Coronary artery (tissue), 2 donors: Measurements from ENCODE around the gene FANCM.

ENCODE experiments used
- DNase-seq: peaks from one replicate; pipeline ENCODE4 v3.0.0-alpha.2; 2017; ENCODE audit warnings: low spot score
- H3K27ac ChIP-seq, 2 donors: fragments of 200-600 bp; sonication (generic); one replicate each; pipeline ENCODE4 v1.5.1; 2016 to 2019
- H3K4me3 ChIP-seq: fragments of 200-600 bp; sonication (generic); 2 replicates; pipeline ENCODE4 v1.5.1; 2016; ENCODE audit warnings: mild to moderate bottlenecking, moderate library complexity
- TF ChIP-seq, protein P1 (sequence below): fragments of 200-600 bp; sonication (generic); IDR thresholded peaks from one replicate; pipeline ENCODE4 v1.5.1; 2019; ENCODE audit warnings: antibody characterized with exemption

Gene FANCM

GRCh38 chr14:45169906-45170305, 34.2 kb downstream of the FANCM start:
- Histone ChIP-seq H3K27ac (no peak overlapping the region), H3K4me3 (no peak overlapping the region)
- DNase-seq = no peak
- TF ChIP-seq, protein P1, sequence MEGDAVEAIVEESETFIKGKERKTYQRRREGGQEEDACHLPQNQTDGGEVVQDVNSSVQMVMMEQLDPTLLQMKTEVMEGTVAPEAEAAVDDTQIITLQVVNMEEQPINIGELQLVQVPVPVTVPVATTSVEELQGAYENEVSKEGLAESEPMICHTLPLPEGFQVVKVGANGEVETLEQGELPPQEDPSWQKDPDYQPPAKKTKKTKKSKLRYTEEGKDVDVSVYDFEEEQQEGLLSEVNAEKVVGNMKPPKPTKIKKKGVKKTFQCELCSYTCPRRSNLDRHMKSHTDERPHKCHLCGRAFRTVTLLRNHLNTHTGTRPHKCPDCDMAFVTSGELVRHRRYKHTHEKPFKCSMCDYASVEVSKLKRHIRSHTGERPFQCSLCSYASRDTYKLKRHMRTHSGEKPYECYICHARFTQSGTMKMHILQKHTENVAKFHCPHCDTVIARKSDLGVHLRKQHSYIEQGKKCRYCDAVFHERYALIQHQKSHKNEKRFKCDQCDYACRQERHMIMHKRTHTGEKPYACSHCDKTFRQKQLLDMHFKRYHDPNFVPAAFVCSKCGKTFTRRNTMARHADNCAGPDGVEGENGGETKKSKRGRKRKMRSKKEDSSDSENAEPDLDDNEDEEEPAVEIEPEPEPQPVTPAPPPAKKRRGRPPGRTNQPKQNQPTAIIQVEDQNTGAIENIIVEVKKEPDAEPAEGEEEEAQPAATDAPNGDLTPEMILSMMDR = no peak

DNA sequence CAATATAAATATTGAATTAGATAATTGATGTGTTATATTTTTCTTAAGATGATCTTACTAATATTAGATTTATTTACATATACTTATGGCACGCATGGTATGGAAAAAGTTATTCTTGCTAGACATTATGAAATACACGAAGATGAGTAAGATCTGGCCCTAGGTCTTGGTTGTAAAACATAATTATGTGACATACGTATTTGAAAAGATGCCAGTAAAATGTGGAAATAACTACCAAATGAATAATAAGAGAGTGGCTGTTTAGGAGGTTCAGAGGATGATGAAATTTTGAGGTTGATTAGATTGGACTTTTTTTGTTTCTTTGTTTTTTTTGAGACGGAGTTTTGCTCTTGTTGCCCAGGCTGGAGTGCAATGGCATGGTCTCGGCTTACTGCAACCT, 41.3 kb downstream of the FANCM start:
- H3K4me3 ChIP-seq = no peak overlapping the region
- H3K27ac ChIP-seq = no peak overlapping the region
- TF ChIP-seq, protein P1 = no peak
- no peak for DNase-seq

DNA sequence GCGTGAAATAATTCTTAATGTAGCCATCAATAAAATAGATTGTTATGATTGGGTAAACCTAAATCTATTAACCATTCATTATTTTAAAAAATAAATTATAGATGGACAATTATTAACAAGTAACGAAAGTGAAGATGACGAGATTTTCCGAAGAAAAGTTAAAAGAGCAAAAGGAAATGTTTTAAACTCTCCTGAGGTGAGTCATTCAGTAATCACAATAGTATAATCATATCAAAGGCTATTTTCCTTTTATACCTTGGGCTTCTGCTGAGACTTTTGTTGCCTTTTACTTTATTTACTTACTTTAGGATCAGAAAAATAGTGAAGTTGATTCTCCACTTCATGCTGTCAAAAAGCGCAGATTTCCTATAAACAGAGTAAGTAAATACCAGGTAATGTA, 45.6 kb downstream of the FANCM start:
- TF ChIP-seq, protein P1 = no peak
- Histone ChIP-seq H3K4me3 (no peak overlapping the region), H3K27ac (no peak overlapping the region)
- no peak for DNase-seq

- no peak overlapping the region for H3K4me3 ChIP-seq
- H3K27ac ChIP-seq = no peak overlapping the region
- no peak for DNase-seq
- TF ChIP-seq, protein P1 = no peak
Observed at GRCh38 chr14:45181806-45182205, 46.1 kb downstream of the FANCM start.

- Histone ChIP-seq H3K27ac (no peak overlapping the region), H3K4me3 (no peak overlapping the region)
- no peak for DNase-seq
- TF ChIP-seq, protein P1 = no peak
Observed at GRCh38 chr14:45185100-45185814, 49.5 kb downstream of the FANCM start.

GRCh38 chr14:45194964-45195363, 59.2 kb downstream of the FANCM start:
- no peak for DNase-seq
- TF ChIP-seq, protein P1 = no peak

GRCh38 chr14:45198551-45198950, 62.8 kb downstream of the FANCM start:
- DNase-seq = no peak
- Histone ChIP-seq H3K27ac (no peak overlapping the region), H3K4me3 (no peak overlapping the region)
- TF ChIP-seq, protein P1 = no peak

More at GRCh38 chr14:45194964-45195363, 59.2 kb downstream of the FANCM start:
- H3K4me3 ChIP-seq = no peak overlapping the region
- H3K27ac ChIP-seq = no peak overlapping the region
